ENCODE results near the gene DDX39A. TPM values are rescaled to one million over a fixed set of nuclear protein-coding genes. Genes with fewer than 3 reads are reported as not detected.

The DDX39A gene
- total RNA-seq: 60.6 and 168 TPM in 2 replicates

GRCh38 chr19:14419106-14419813 is at the start of gene DDX39A:
Gene DDX39A, minus strand, starts transcription at chr19:14419341. Its CDS starts 6,121 bp downstream, at chr19:14413220.

GRCh38 chr19:14432791-14433553 is 13.8 kb upstream of the DDX39A start, which contains the start of gene PKN1:
Gene PKN1, plus strand, starts transcription at chr19:14433306. Its CDS starts 216 bp downstream, at chr19:14433522.

Other genes with a start within 250 kb of the DDX39A start
- gene ADGRL1, start 213.2 kb downstream of the DDX39A start, total RNA-seq: 4.7 and 18.5 TPM in 2 replicates
- gene ADGRE5, start 37.9 kb downstream of the DDX39A start, total RNA-seq: 50.3 and 61.9 TPM in 2 replicates
- 136 and 180 TPM in 2 replicates for gene PKN1, start 14.0 kb upstream of the DDX39A start, total RNA-seq
- gene PTGER1, start 56.0 kb upstream of the DDX39A start, total RNA-seq: 0.65 and 9.1 TPM in 2 replicates
- gene GIPC1, start 76.8 kb upstream of the DDX39A start, total RNA-seq: 159 and 264 TPM in 2 replicates
- gene DNAJB1, start 99.1 kb upstream of the DDX39A start, total RNA-seq: 61.5 and 64.9 TPM in 2 replicates
- 90.3 and 103 TPM in 2 replicates for gene TECR, start 110.3 kb upstream of the DDX39A start, total RNA-seq
- 624 and 671 TPM in 2 replicates for gene NDUFB7, start 152.7 kb upstream of the DDX39A start, total RNA-seq
- not detected in 2 replicates for gene CLEC17A, start 163.7 kb upstream of the DDX39A start, total RNA-seq